Measurements from ENCODE around the gene TMEM45B.
"Not testable (repeated sequence)": the region's sequence is repeated elsewhere in the genome, so short reads cannot be mapped to it uniquely, and the experiment has no call there.

TMEM45B gene
- 2.2 to 29.2 reads per million in 2 donors for total RNA-seq

GRCh38 chr11:129815596-129816461 is at the start of gene TMEM45B:
Gene TMEM45B, plus strand, starts transcription at chr11:129815848. Its CDS starts 36,635 bp downstream, at chr11:129852483.
- DNase-seq, result no peak

- DNase-seq, result no peak
Observed at GRCh38 chr11:129766898-129767604, 48.6 kb upstream of the TMEM45B start.

- no peak for DNase-seq
Observed at GRCh38 chr11:129767827-129768226, 47.8 kb upstream of the TMEM45B start.

GRCh38 chr11:129768356-129768755 is 47.3 kb upstream of the TMEM45B start:
- DNase-seq, result no peak

- DNase-seq, result no peak
Observed at GRCh38 chr11:129769059-129769458, 46.6 kb upstream of the TMEM45B start.

GRCh38 chr11:129770993-129771392 is 44.7 kb upstream of the TMEM45B start:
- no peak for DNase-seq

- DNase-seq, result not testable (repeated sequence)
Observed at GRCh38 chr11:129771456-129771855, 44.2 kb upstream of the TMEM45B start.

GRCh38 chr11:129778877-129779276 is 36.8 kb upstream of the TMEM45B start:
- no peak for DNase-seq

GRCh38 chr11:129779342-129779741 is 36.3 kb upstream of the TMEM45B start:
- DNase-seq, result no peak

- no peak for DNase-seq
Observed at GRCh38 chr11:129785383-129786111, 30.1 kb upstream of the TMEM45B start.

- DNase-seq, result not testable (repeated sequence)
Observed at GRCh38 chr11:129786112-129786416, 29.6 kb upstream of the TMEM45B start.

GRCh38 chr11:129787532-129788155 is 28.0 kb upstream of the TMEM45B start:
- DNase-seq, result no peak

- DNase-seq, result no peak
Observed at GRCh38 chr11:129788278-129788677, 27.4 kb upstream of the TMEM45B start.

- no peak for DNase-seq
Observed at GRCh38 chr11:129790106-129790505, 25.5 kb upstream of the TMEM45B start.

- DNase-seq, result no peak
Observed at GRCh38 chr11:129791515-129791914, 24.1 kb upstream of the TMEM45B start.

GRCh38 chr11:129792663-129793062 is 23.0 kb upstream of the TMEM45B start:
- DNase-seq, result no peak

GRCh38 chr11:129795089-129795488 is 20.6 kb upstream of the TMEM45B start:
- no peak for DNase-seq

GRCh38 chr11:129798212-129798611 is 17.4 kb upstream of the TMEM45B start:
- no peak for DNase-seq

GRCh38 chr11:129800162-129800561 is 15.5 kb upstream of the TMEM45B start:
- not testable (repeated sequence) for DNase-seq

GRCh38 chr11:129800655-129801054 is 15.0 kb upstream of the TMEM45B start:
- no peak for DNase-seq

- DNase-seq, result no peak
Observed at GRCh38 chr11:129803533-129803932, 12.1 kb upstream of the TMEM45B start.

GRCh38 chr11:129804012-129804411 is 11.6 kb upstream of the TMEM45B start:
- DNase-seq, result no peak

GRCh38 chr11:129808241-129808640 is 7.4 kb upstream of the TMEM45B start:
- DNase-seq, result not testable (repeated sequence)

Data from T-helper 9 cell (primary cell).